Ovary (tissue), 9 donors: ENCODE data around the gene TBC1D1. TPM values are rescaled to one million over a fixed set of nuclear protein-coding genes. Genes with fewer than 3 reads are reported as not detected.

Experiments
- DNase-seq, 5 donors: peaks; one replicate each; pipeline ENCODE4 v3.0.0-alpha.2; 2019 to 2020
- H3K27ac ChIP-seq, 2 donors: fragments of 200-600 bp; one replicate each; pipeline versions ENCODE4 v1.5.1 to v1.8.0; 2019 to 2022
- H3K27me3 ChIP-seq: fragments of 200-600 bp; one replicate; pipeline ENCODE4 v1.8.0; 2022
- H3K36me3 ChIP-seq: fragments of 200-600 bp; sonication (generic); one replicate; pipeline ENCODE4 v1.5.1; 2019
- H3K4me1 ChIP-seq: one replicate; pipeline ENCODE4 v1.8.1; 2013; ENCODE audit warnings: mild to moderate bottlenecking, moderate library complexity; ENCODE audit not compliant: insufficient read depth
- H3K4me3 ChIP-seq: fragments of 200-600 bp; sonication (generic); one replicate; pipeline ENCODE4 v1.5.1; 2017
- H3K9me3 ChIP-seq, 2 donors: fragments of 200-600 bp in 1 of 2; sonication (generic) in 1 of 2; one replicate each; pipeline versions ENCODE4 v1.5.1 to v1.8.1; 2013 to 2019; ENCODE audit warnings: mild to moderate bottlenecking in 1 of 2, moderate library complexity in 1 of 2
- EP300 ChIP-seq: sonication (generic); formaldehyde crosslinking; IDR thresholded peaks from one replicate; pipeline ENCODE4 v1.6.1; 2017; ENCODE audit warnings: antibody characterized with exemption
- POLR2A ChIP-seq: fragments of 450-650 bp; IDR thresholded peaks from one replicate; pipeline ENCODE4 v1.6.1; 2017; ENCODE audit warnings: antibody characterized with exemption, mild to moderate bottlenecking, moderate library complexity
- WGBS, 3 donors: extraction: QIAGEN DNeasy Blood & Tissue Kit in 1 of 3; methylation state at CpG; one replicate each; pipeline versions ENCODE4 v1.1.5 to v1.1.7; 2013 to 2017; 5-methylcytosine and 5-hydroxymethylcytosine counted together
- intact Hi-C, 4 donors: fragments of 100-400 bp; cut with DNase I; formaldehyde crosslinking; loops; one replicate each; pipeline versions ENCODE4 v1.11.0 to v1.15.1; 2022 to 2023
- polyA plus RNA-seq, 2 donors: library from polyadenylated mRNA; stranded (reverse); fragments of 200-250 nt in 1 of 2; fragments of 350-450 nt in 1 of 2; fragmentation: Illumina TruSeq in 1 of 2; extraction: RNeasy Lipid Tissue Mini Kit (QIAGEN cat#74804) in 1 of 2; gene quantifications; one replicate each; pipeline ENCODE4 v1.2.3, GENCODE V29; 2013 to 2014
- total RNA-seq, 7 donors: library from RNA; depleted of rRNA in 2 of 7; stranded (reverse); fragments of >200 nt in 2 of 7; fragmentation: NEBNext Ultra II Directional in 3 of 7; extraction: Animal tissue kit (Norgen Biotek cat#: 25700) in 3 of 7; gene quantifications; one replicate each; pipeline versions ENCODE4 v1.1.0 to v1.2.4, GENCODE V29; 2016 to 2023
- TF ChIP-seq, protein P1 (sequence below), 3 donors: fragments of 450-650 bp in 2 of 3; fragments of 200-600 bp in 1 of 3; IDR thresholded peaks; one replicate each; pipeline versions ENCODE4 v1.5.1 to v1.8.0; 2016 to 2022; ENCODE audit warnings: antibody characterized with exemption in 3 of 3, mild to moderate bottlenecking in 1 of 3
- donor health status: DM: no; HTN: no; CAD: no; lungs with moderate emphysema.
- donor health status: DM: no; HTN: no; CAD: no.
- donor health status: Bipolar disorder and iron deficiency.
- donor health status: DM: yes; HTN: yes; CAD: no.
- donor health status: DM: no; HTN: no; CAD: no.
- donor health status: DM: yes; HTN: yes; CAD: no.

The TBC1D1 gene
- total and polyA plus RNA-seq, 9 donors: 39.5 to 104 (median 63.9) TPM

DNA sequence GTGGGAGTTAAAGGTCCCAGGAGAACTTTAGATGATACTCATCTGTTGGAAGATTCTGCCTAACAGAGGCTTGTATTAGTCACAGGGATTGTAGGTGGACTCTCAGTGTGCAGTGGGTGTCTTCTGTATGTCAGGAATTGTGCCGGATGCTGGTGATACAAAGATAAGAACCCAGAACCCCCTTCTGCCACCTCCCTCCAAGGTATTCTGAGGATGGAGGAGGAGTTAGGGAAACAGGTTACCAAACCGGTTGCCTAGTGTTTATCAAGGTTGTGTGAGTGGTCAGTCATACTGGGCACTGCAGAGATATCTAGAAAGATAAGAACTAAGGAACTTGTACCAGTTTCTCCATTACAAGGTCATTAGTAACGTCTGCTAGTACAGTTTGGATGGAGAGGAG is 130.9 kb downstream of the TBC1D1 start:
- Histone ChIP-seq H3K27me3 (no peaks in the 10 kb centered on the region), H3K27ac (no peak overlapping the region), H3K4me1 (peaks cover 5% of the 10 kb centered on the region), H3K4me3 (no peak overlapping the region), H3K9me3 (no peaks in the 10 kb centered on the region), H3K36me3 (no peaks in the 10 kb centered on the region)
- whole genome bisulfite sequencing, 3 donors: 90 to 93% (median 91%) methylated on average over 3 of the region's 3 CpGs
- DNase-seq: no peak
- TF ChIP-seq POLR2A: no peak
- no peak for TF ChIP-seq EP300
- TF ChIP-seq, protein P1, sequence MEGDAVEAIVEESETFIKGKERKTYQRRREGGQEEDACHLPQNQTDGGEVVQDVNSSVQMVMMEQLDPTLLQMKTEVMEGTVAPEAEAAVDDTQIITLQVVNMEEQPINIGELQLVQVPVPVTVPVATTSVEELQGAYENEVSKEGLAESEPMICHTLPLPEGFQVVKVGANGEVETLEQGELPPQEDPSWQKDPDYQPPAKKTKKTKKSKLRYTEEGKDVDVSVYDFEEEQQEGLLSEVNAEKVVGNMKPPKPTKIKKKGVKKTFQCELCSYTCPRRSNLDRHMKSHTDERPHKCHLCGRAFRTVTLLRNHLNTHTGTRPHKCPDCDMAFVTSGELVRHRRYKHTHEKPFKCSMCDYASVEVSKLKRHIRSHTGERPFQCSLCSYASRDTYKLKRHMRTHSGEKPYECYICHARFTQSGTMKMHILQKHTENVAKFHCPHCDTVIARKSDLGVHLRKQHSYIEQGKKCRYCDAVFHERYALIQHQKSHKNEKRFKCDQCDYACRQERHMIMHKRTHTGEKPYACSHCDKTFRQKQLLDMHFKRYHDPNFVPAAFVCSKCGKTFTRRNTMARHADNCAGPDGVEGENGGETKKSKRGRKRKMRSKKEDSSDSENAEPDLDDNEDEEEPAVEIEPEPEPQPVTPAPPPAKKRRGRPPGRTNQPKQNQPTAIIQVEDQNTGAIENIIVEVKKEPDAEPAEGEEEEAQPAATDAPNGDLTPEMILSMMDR (IDR thresholded peaks at IDR 0.05): no peak
- intact Hi-C loops: no loop called here

DNA sequence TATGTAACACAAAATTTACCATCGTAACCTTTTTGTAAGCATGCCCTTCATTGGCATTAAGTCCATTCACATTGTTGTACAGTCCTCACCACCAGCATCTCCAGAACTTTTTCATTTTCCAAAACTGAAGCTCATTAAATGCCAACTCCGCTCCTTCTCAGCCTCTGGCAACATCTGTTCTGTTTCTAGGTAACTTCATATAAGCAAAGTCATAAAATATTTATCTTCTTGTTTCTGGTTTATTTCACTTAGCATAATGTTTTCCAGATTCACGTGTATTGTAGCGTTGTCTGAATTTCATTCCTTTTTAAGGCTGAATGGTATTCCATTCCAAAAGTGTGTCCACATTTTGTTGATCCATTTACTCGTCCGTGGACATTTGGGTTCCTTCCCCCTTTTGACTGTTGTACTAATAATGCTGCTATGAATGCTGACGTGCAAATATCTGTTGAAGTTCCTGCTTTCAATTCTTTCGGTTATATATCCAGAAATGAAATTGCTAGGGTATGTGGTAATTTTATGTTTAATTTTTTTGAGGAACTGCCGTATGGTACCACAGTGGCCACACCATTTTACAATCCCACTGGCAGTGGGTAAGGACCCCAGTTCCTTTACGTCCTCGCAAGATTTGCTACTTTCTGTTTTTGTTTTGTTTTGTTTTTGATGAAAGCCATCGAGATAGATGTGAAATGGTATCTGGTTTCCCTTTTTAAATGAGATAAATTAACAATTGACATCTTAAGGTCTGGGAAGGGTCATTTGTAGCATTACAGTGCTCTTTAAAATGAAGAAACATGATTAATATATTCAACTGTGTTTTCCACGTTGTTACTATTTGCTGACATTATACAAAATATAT is 132.7 kb downstream of the TBC1D1 start:
- TF ChIP-seq EP300: no peak
- TF ChIP-seq POLR2A: no peak
- TF ChIP-seq, protein P1 (IDR thresholded peaks at IDR 0.05): no peak
- Histone ChIP-seq H3K36me3 (no peaks in the 10 kb centered on the region), H3K27ac (peak overlapping the region in 1 of 2 donors; percentile 55), H3K4me3 (no peak overlapping the region), H3K27me3 (no peaks in the 10 kb centered on the region), H3K9me3 (no peaks in the 10 kb centered on the region), H3K4me1 (peaks cover 5% of the 10 kb centered on the region)
- WGBS, 3 donors: 39 to 48% (median 43%) methylated on average over 13 of the region's 13 CpGs
- intact Hi-C loops: no loop called here
- DNase-seq: no peak

DNA sequence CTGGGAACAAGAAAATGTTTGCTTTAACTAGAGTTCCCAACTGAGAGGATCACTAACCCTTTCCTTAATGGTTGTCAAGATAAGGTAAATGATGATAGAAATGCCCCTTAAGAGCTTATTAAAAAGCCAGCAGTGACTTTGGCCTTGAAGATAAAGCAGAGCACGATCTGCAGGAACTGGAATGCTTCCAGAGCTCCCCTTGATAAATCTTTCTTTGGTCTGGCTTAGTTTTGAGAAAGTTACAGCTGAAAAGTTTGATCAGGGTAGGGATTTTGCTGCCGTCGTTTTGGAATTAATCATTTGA is 133.3 kb downstream of the TBC1D1 start:
- 2 to 5% (median 5%) methylated on average over 3 of the region's 3 CpGs for WGBS, 3 donors
- no peak overlapping the region for H3K4me3 ChIP-seq
- intact Hi-C loops: no loop called here

DNA sequence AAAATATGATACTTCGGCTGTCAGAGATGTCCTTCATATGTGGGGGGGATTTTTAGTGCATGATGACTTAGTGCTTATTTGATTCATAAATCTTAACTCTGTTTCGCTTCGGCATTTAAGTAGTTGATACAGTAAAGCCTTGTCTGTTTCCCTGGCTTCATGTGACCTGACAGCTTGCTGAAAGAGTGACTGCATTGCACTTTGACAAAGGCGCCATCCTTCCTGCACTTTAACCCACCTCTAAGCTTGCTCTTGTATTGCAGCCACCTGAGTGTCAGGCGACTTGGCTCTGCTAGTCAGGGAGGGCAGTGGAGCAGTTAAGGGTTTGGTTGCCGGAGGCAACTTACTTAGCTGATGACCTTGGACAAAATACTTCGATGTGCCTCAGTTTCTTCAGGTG is 134.8 kb downstream of the TBC1D1 start:
- intact Hi-C loops: no loop called here
- peaks cover 9% of the 10 kb centered on the region for H3K4me1 ChIP-seq
- TF ChIP-seq POLR2A: no peak
- TF ChIP-seq, protein P1 (IDR thresholded peaks at IDR 0.05): no peak
- no peak for TF ChIP-seq EP300

More for the DNA sequence above, 133.3 kb downstream of the TBC1D1 start:
- TF ChIP-seq, protein P1 (IDR thresholded peaks at IDR 0.05): no peak
- TF ChIP-seq EP300: no peak
- no peak for TF ChIP-seq POLR2A
- no peaks in the 10 kb centered on the region for H3K36me3 ChIP-seq
- peak overlapping the region in 1 of 2 donors; percentile 55 for H3K27ac ChIP-seq
- no peak for DNase-seq
- peaks cover 5% of the 10 kb centered on the region for H3K4me1 ChIP-seq
- no peaks in the 10 kb centered on the region for H3K27me3 ChIP-seq
- H3K9me3 ChIP-seq: no peaks in the 10 kb centered on the region

More for the DNA sequence above, 134.8 kb downstream of the TBC1D1 start:
- no peak overlapping the region for H3K27ac ChIP-seq
- no peaks in the 10 kb centered on the region for H3K9me3 ChIP-seq
- H3K27me3 ChIP-seq: no peaks in the 10 kb centered on the region
- 92 to 96% (median 93%) methylated on average over 7 of the region's 7 CpGs for WGBS, 3 donors
- no peak for DNase-seq
- H3K4me3 ChIP-seq: no peak overlapping the region
- H3K36me3 ChIP-seq: no peaks in the 10 kb centered on the region
